Dedifferentiated amniotic fluid mesenchymal stem cell (primary cell): ENCODE measurements around the gene C4orf46.
A peak's percentile ranks its signal among the peaks of the same experiment; 100 is the strongest.

Experiments
- DNase-seq: peaks from one replicate; pipeline ENCODE4 v3.0.0-alpha.2; 2016; ENCODE audit errors: extremely low spot score

The C4orf46 gene

DNA sequence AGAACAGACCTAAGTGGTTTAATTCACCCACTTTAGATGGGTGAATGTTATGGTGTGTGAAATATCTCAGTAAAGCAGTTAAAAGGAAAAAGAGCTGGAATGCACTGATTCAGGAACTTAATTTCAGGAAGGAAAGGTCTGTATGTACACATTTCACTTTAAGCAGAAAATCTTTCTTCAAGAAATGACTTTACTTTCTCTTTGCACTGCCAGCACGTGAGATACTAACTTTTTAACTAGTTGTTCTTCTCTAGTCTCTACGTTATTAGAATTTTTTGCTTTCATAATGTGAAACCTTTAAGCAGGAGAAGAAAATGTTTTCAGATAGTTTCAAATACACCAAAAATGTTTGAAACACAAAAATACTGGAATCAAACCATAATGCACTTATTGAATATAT is 18.8 kb downstream of the C4orf46 start:
- DNase-seq = no peak

DNA sequence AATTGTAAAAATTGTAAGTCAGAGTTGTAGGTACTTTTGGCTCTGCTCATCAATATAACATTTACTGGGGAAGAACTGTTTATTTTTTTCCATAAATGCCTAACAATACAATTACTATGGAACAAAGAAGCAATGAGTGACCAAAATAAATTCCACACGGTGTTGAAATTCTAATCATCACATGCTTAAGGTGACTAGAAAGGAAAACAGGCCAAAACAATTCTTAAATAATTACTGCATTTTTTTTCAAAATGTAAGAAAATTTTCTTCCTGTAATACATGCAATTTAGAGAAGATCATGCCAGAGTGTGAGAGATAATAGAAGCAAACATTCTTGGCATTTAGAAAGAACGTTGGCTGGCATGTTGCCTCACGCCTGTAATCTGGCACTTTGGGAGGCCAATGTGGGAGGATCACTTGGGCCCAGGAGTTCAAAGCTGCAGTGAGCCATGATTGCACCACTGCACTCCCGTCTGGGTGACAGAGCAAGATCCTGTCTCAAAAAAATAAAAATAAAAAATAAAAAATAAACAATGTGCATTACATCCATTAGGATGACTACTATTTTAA is 22.5 kb downstream of the C4orf46 start:
- DNase-seq = no peak

DNA sequence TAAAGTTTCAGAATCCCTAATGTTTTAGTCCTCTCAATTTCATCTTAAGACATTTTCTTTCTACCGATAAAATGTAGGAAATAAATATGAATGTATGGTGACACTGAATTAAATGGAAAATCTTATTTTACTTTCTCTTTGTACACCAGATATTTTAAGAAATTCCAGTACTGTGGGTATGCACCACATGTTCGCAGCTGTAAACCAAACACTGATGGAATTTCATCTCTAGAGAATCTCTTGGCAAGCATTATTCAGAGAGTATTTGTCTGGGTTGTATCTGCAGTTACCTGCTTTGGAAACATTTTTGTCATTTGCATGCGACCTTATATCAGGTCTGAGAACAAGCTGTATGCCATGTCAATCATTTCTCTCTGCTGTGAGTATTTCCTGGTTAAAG is 26.9 kb downstream of the C4orf46 start:
- DNase-seq = no peak

DNA sequence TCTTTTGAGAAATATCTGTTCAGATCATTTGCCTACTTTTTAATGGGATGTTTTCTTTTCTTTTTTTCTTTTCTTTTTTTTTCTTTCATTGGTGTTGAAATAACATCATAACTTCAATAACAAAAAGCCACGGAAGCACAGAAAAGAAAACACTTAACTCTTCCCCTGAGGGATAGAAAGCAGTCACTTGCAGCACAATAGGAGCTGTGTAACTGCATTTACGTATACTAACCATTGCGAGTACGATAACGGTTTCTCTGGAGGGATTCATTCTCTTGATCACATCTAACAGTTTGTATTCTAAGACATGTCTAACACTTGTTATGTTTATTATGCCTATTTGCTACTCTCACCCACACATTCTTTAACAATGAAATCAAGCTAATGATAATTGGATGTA is 27.3 kb downstream of the C4orf46 start:
- DNase-seq = no peak

DNA sequence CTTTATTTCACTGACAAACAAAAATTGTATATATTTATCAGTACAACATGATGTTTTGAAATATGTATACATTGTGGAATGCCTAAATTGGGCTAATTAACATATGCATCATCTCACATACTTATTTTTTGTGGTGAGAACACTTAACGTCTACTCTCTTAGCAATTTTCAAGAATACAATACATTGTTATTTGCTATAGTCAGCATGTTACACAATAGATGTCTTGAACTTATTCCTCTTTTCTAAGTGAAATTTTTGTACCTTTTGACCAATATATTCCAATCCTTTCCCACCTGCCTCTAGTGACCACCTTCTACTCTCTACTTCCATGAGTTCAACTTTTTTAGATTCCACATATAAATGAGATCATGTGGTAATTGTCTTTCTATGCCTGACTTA is 35.1 kb downstream of the C4orf46 start:
- DNase-seq = no peak

DNA sequence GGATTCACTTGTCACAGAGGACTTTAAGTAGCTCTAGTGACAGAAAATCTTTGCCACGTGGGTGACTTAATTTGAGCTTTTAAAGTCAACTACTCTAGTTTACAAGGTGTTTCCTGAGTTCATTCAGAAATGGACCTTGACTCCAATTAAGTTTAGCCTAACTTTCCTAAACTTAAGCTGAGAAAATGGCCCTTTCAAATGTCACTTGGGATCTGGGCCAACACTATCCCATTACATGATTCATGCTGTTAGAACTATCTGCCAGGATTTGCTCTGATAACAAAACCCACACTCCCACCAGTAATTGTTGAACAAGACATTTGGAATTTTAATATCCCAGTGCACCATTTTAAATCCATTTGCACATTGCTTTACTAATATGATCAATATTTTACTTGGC is 40.8 kb downstream of the C4orf46 start:
- DNase-seq = no peak

DNA sequence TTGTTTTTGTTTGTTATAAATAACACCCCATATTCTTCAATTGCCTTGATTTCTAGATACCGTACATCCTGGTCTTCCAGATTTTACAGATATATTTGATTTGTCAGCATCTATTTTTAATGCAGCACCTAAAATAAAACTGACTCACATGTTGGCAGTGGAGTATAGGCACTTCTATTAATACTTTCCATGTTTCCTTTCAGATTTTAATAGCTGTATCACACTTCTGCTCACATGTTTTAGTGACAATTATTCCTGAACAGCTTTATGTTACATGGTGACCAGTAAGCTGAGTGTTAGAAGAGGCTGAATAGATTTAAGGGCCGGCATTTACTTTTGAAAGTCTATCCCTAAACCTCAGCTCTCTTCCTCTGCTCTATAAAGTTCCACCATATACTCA is 46.1 kb downstream of the C4orf46 start:
- no peak for DNase-seq

DNA sequence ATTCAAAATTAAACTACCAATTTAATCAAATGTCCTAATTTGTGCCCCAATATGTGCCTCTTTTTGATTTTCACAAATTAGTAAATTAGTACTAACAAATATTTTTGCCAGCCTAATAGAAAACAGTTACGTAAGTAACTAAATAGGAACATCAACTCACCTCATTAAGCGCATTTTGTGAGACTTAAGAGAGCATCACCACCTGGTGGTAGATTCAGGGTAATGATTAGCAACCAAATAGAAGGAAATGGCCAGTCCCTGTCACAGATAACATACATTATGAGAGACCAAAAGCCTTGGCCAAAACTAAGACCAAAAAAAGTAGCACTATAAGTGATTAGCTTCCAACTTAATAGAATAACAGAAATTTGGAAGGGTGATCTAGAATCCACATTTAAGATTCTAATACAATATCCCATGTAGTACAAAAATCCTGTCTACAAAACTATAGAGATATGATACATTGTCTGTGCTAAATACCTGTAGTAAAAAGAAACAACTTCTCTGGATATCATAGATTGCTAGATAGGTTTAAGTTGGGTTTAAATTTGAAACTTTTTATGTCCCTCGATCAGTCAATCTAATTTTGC is 46.7 kb downstream of the C4orf46 start:
- DNase-seq = peak; percentile 74

DNA sequence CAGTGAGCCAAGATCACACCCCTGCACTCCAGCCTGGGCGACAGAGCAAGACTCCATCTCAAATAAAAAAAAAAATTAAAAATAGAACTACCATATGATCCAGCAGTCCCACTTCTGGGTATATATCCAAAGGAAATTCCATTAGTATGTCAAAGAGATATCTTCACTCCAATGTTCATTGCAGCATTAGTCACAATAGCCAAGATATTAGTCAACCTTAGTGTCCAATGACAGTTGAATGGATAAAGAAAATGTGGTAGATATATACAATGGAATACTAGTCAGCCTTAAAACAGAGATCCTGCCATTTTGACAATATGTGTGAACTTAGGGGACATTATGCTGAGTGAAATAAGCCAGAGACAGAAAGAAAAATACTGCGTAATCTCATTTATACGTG is 49.4 kb downstream of the C4orf46 start:
- no peak for DNase-seq

DNA sequence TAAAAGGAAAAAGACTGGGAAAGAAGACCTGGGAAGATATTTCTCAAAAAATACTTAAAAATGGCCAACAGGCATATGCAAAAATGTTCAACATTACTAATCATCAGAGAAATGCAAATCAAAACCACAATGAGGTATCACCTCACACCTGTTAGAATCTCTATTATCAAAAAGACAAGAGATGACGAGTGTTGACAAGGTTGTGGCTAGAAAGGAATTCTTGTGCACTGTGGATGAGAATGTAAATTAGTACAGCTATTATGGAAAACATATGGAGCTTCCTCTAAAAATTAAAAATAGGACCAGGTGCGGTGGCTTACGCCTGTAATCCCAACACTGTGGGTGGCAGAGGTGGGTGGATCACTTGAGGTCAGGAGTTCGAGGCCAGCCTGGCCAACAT is 50.0 kb downstream of the C4orf46 start:
- no peak for DNase-seq

DNA sequence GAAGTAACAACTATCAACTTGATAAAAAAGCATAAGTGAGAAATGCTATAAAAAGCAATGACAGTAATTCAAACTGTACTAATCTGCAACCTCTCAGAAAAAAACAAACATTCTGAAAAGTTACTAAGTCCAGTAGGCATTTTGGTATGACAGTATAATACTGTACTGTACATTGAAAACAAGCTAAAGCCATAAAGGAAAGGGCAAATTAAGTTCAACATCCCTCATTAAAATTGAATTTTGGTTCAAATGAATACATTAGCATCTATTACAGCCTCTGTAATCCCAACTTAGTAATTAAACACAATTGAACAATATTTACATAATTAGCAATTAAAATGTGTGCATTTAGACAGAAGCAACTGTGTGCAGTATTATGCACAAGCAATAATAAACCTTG is 53.7 kb downstream of the C4orf46 start:
- DNase-seq = no peak
